Activated CD8-positive, alpha-beta memory T cell treated with anti-CD3 and anti-CD28 coated beads for 36 hours (primary cell): Measurements from ENCODE around the gene RASGRP3. TPM values are rescaled to one million over a fixed set of nuclear protein-coding genes. Genes with fewer than 3 reads are reported as not detected.

Experiments
- CTCF ChIA-PET: fragments of 350-600 bp; sonication (Branson Sonifier 250); formaldehyde crosslinking; loops from one replicate; lab custom pipeline; 2021; ENCODE audit warnings: antibody characterized with exemption; lab: Charles Lee
- POLR2A ChIA-PET: fragments of 350-600 bp; sonication (Branson Sonifier 250); formaldehyde crosslinking; loops from one replicate; lab custom pipeline; 2021; ENCODE audit warnings: antibody characterized with exemption; lab: Charles Lee
- total RNA-seq, 2 experiments: library from RNA; stranded (reverse); gene quantifications; one replicate each; pipeline ENCODE4 v1.2.3, GENCODE V29; 2021

RASGRP3 gene
- total RNA-seq, 2 experiments from 2014 or later, result 2.7 to 3.6 TPM

DNA sequence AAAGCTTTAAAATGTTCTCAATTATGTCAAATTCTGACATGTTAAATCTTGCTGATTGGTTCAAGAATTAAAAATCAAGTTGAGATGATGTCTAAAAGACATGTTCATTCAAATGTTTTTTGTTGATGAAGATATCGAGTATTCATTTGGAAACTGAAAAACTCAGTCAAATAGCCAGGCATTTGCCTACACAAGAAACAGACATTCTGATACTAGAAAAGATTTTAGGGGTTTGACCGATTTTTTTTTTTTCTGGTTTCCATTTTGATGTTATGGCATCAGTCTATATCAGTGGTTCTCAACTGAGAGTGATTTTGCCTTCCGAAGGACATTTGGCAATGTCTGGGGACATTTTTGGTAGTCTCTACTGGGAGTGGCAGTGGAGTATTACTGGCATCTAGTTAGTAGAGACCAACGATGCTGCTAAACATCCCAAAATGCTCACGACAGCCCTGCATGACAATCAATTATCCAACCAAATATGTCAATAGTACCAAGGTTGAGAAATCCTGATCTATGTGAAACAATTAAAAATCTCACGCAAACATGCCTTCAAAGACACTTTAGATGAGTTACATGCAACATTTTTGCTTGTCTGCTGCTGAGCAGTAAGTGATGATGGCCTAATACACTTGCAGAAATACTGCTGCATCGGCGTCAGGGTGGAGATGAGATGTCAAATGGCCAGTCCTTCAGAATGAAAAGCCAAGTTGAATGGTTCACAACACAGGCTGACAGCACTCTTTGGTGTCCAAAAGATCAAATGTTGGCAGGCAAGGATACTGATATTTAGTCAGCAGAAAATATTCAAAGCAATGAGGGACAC lies 12.5 kb downstream of the RASGRP3 start:
- POLR2A ChIA-PET, result interaction anchor here (0.6 kb wide), 1 partner anchor 11 kb away, joined by 3 read pairs; no protein-coding TSS in a partner anchor

DNA sequence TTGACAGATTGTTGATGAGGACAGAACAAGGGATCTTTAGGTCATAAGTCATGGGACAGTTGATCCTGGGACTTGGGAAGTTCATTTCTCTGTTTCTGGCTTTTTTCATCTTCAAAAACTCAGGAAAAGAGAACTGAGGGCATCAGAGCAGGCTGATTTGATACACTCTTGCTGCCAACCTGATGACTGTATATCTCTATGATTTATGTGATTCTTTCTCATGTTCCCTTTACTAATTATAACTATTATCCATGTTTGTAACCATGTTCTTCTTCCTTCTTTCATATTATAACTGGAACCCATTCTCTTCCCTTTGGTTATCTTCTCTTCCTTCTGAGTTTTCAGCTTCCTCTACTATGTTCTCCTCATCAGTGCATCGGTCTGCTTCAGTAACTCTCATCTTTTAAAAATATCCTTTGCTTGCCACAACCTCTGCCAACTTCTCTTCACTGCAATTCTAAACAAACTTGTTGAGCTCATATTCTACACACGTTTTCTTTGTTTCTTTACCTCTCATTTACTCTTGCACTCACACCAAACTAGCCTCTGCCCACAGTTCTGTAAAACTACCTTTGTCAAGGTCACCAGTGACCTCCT lies 13.5 kb downstream of the RASGRP3 start:
- ChIA-PET POLR2A (no interaction called here), CTCF (no interaction called here)

More for the DNA sequence above, 12.5 kb downstream of the RASGRP3 start:
- CTCF ChIA-PET, result interaction anchor here (1.0 kb wide), 1 partner anchor 13 kb away, joined by 3 read pairs; the partner anchor contains the start of gene RASGRP3

DNA sequence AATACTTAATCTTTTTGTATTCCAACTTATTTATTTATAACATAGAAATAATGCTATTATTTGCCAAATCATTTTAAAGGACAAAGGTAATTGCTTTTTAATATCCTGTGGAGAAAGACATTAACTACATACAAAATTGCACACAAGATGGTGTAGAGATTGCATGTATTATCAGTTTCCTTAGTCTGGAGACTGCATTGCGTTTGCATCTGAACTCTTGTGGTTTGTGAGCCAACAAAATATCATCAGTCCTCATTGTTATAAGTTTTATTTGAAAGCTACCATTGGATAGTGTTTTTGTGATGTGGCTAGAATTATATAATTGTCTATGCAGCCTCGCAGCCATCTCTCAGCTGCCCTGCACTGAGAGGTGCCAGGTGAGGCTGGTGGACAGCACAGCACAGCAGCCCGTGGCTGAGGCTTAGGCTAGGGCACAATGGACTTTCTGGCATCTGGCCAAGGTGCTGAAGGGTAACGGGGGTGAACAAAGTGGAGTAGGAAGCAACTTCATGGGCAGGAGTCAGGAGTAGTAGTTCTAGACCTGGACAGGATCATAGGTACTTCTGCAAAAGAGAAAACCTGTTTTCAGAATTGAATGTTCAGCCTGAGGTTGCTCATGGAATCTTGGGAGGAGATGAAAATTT lies 15.1 kb downstream of the RASGRP3 start:
- CTCF ChIA-PET, result no interaction called here
- POLR2A ChIA-PET, result no interaction called here

DNA sequence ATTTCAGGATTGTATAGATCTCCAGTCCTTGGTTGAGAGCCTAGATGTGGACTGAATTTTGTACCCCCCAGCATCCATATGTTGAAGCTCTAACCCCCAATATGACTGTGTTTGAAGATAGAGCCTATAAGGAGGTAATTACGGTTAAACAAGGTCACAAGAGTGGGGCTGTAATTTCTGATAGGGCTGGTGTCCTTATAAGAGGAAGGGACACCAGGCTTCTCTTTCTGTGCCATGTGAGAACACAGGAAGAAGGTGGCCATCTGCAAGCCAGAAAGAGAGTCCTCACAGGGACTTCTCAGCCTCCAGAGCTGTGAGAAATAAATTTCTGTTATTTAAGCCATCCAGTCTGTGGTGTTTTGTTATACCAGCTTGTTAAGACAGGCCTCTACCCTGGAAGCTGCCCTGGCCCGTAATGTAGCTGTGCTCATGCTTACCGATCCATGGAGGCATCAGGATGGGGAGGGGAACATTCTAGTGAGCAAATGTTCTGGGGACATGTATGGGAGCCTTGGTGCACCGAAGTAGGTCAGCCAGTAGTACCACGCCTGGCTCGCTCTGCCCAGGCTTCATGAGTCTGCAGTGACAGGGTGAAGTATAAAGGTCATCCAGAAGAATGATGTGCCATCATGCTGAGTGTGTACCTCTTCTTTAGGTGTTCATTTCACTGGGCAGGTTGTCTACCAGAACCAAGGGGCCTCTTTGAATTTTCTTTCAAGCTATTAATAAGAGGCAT lies 16.1 kb downstream of the RASGRP3 start:
- CTCF ChIA-PET, result no interaction called here
- POLR2A ChIA-PET, result no interaction called here

DNA sequence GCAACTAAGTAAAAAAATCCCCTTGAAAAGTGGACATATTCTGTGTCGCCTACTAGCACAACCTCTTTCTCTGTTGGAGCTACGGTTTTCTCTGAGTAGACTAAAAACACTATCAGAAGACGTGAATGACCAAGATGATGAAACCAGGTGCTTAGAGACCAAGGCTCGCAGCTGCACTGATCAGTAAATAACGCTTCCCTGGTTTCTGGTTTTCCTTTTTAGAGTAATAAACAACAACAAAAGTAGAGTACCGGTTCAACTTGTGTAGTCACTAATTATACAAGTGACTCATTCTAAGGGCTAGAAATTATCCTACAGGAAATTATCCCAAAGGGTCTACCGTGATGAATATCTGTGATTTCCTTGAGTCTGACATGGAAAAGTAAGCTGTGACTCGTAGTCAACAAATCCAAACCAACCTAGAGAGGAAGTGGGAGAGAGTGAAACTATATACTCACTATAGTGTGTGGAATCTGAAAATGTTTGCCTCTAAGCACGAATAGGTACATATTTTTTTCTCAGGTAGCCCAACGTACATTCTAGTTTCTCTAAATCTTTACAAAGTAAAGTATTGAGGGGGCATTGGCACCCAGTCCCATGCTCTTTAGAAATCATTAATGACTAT lies 17.8 kb downstream of the RASGRP3 start:
- CTCF ChIA-PET, result interaction anchor here (1.1 kb wide), 1 partner anchor 18 kb away, joined by 3 read pairs; no protein-coding TSS in a partner anchor
- POLR2A ChIA-PET, result interaction anchor here (0.7 kb wide), 1 partner anchor 17 kb away, joined by 4 read pairs; no protein-coding TSS in a partner anchor

DNA sequence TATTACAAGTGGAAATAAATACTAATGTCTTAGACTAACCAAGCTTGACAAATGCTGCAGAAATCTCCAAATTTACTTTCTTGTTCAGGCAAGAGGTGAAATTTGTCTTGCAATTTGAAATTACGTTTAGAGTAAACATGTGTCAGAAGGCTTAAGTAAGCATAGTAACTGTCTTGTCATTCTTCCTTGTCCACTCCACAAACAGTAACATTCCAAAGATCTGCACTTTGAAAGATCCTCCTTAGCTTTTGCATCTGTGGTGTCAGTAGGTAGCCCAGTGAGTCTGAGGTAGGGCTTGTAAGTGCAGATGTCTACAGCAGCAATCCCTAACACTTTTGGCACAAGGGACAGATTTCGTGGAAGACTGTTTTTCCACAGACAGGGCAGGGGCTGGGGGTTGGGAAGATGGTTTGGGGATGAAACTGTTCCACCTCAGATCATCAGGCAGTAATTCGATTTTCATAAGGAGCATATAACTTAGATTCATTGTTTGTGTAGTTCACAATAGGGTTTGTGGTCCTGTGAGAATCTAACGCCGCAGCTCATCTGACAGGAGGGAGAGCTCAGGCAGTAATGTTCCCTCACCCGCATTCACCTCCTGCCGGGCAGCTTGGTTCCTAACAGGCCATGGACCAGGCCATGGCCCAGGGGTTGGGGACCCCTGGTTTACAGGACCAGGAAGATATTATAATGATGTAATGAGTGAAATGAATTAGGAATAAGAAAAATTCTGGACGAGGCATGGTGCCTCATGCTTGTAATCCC lies 18.6 kb downstream of the RASGRP3 start:
- POLR2A ChIA-PET, result interaction anchor here (0.7 kb wide), 1 partner anchor 18 kb away, joined by 4 read pairs; no protein-coding TSS in a partner anchor
- CTCF ChIA-PET, result no interaction called here

DNA sequence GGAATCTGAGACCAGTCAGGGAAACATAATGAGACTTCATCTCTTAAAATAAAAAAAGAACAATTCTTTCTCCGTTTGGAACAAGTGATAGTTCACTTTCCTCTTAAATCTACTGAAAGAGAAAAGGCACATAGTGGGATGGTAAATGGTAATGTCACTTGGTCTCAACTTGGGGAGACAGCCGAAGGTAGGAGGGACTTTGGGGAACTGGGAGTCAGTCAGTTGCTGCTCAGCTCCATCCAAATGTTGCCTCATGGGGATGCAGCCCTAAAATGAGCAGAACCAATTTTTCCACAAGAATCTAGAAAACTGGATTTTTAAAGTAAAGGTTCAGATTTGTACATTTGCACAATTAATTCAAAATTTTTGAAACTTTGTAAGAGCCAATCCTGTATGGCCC lies 19.2 kb downstream of the RASGRP3 start:
- CTCF ChIA-PET, result no interaction called here
- POLR2A ChIA-PET, result no interaction called here

DNA sequence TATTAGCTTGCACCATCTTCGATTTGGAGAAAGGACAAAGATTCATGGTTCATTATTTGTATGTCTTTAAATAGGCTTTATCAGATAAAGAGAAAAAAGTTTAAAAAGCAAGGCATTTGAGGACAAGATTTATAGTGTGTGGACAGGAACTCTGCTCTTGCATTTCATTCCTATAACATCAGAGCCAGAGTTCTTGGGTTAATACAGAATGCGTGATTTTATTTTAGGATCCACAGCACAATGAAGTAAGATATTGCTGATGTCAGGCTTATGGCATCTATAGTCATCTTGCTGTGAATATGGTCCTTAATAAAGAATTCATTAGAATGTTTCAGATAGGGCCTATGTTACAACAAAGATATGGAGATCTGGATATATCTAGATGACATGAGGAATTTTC lies 19.7 kb downstream of the RASGRP3 start:
- ChIA-PET POLR2A (no interaction called here), CTCF (no interaction called here)

DNA sequence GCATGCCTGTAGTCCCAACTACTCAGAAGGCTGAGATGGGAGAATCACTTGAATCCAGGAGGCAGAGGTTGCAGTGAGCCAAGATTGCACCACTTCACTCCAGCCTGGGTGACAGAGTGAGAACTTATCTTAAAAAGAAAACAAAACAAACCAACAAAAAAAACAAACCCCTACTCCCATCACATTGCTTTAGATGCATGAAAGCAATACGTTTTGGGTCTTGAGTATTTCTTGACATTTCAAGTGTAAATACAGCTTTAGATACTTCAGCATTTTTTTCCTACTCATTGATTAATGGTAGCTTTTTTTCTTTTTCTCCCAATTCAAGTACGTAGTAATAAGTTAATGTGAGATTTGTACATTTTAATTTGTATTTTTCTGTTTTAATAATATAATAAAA lies 20.3 kb downstream of the RASGRP3 start:
- POLR2A ChIA-PET, result interaction anchor here (1.0 kb wide), 1 partner anchor 21 kb away, joined by 3 read pairs; the partner anchor contains the start of gene RASGRP3
- CTCF ChIA-PET, result no interaction called here

DNA sequence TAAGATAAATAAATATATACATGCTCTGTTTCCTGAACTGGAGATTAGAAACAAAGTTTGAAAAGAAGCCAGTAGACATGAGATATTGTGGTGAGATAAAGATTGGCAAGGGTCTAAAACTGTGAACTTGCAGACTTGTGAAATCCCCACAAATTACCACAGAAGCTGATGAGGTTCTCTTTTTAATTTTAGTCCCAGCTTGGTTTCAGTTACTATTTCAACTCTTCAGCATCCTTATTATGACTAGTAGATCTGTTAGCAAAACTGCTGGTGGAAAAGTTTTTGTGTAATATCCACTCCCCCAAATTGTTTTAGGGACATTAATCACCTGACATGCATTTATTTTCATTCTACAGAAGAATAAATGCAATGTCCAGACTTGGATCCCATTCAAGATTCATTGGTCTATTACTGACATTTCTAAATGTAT lies 20.8 kb downstream of the RASGRP3 start:
- ChIA-PET POLR2A (interaction anchor here (1.0 kb wide), 1 partner anchor 21 kb away, joined by 3 read pairs; the partner anchor contains the start of gene RASGRP3), CTCF (no interaction called here)

DNA sequence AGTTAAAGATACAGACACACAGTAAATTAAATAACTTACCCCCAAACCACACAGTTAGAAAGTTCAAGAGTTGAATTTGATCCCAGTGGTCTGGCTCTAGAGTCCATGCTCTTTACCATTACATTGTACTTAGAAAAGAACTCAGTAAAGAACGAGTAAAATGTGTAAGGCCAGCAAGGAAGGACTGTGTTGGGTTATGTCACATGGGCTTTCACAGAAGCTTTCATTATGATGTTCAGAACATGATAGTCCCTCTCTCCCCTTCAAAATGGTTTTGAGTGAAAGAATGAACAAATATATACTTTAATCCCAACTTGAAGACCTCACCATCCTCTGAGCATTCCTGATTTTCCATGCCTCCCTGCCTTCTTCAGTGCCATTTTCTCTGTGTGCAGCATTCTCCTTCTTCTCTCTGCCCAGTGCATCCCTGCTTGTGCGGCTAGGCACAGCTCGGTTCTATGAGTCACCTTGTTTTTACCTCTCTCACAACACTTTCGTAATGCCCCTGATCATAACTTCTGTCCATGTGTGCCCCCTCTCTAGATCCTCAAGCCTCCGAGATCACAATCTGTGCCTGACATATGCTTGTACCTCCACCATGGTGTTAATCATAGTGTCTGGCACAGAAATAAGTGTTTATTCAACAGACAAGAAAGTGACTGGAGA lies 22.0 kb downstream of the RASGRP3 start:
- ChIA-PET CTCF (interaction anchor here (0.9 kb wide), 1 partner anchor 15 kb away, joined by 3 read pairs; no protein-coding TSS in a partner anchor), POLR2A (no interaction called here)

DNA sequence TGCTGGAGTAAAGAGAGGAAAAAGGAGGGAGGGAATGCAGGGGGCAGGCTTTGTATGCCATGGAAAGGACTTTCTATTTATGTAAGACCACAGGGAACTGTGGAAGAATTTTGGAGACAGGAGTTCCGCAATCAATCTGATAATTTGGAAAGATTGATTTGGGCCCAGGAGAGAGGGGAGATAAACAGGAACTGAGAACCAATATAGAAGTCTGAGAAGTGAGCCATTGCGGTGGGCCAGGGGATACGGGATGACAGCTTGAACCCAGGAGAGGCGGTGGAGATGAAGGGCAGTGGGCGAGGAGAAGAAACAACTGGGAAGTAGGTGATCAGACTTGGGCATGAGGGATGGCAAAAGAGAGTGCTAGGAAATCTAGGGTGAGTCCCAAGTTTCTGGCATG lies 23.7 kb downstream of the RASGRP3 start:
- ChIA-PET CTCF (no interaction called here), POLR2A (no interaction called here)

DNA sequence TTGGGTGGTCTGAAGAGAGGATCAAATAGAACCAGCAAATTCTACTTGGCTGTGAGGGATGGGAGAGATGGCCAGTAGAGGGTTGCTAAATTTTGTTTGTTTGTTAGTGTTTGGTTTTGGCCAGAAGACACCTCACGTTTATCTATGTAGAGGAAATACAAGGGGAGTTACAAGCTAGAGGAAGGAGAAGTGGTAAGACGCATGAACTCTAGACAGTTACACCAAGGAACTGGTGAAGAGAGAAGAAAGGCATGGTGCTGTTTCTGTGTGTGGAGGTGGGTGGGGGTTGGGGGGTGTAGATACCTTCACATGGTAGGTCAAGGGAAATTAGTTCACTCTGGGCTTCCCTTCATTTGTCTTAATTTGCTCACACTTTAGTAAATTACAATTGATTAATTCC lies 25.6 kb downstream of the RASGRP3 start:
- ChIA-PET CTCF (no interaction called here), POLR2A (no interaction called here)

DNA sequence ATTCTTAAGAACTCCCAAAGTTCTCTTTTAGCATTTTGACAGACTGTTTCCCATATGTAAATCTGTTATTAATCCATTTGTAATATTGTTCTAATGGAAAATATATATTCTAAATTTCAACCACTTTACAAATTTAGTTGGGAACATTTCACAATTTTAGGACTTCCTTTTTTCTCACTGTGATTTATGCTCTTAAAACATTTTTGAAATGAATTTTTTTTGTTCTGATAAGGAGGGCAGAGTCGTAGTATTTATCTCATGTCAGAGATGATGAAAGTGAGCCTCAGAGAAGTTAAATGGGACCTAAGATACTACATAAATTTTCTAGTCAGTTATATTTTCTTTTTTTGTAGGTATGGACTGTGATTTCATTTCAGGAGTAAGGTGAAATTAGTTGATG lies 26.6 kb downstream of the RASGRP3 start:
- CTCF ChIA-PET, result no interaction called here
- POLR2A ChIA-PET, result no interaction called here

DNA sequence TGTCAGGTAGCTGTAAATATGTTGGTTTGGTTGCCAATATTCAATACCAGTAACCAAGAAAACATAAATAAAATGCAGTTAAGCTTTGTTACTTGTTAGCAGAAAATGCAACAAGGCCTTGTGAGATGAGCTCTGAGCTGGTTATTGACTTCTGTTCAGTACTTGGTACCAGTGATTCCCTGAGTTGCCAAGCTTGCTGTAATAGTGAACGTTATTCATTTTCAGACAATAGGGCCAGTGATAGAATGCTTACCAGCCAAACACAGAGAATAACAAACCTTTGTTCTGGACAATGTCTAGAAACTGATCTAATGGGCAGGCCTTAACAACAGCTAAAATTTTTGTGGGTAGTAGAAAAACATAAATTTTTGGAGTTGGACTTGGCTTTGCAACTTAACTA lies 29.5 kb downstream of the RASGRP3 start:
- POLR2A ChIA-PET, result no interaction called here
- CTCF ChIA-PET, result no interaction called here

DNA sequence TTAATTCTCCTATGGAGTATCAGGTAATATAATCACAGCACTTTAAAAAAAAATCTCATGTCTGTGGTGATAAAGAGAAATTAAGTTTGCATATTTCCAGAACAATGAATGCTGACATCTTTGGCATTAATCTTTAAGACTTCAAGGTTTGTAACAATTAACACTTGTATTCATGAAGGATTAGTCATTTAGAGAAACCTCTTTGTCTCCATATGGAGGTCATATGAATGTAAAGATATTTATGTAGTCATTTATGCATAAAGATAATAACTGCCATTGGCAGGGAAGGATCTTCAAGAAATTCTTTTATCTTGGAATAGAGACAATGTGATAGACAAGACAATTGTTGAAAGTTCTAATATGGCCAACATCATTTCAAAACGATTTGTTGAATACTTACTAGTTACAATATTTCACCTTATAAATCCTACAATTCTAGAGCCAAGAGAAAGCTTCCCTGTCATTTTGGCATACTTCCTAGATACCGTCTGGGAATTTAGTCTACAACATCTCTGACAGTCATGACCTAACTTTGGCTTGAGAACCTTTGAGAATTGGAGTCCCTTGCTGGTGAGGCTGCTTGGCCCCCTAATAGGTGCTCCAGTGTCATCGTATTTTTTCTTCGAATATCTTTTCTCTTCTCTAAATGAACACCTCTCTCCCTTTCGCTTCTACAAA lies 33.6 kb downstream of the RASGRP3 start:
- ChIA-PET CTCF (no interaction called here), POLR2A (no interaction called here)

DNA sequence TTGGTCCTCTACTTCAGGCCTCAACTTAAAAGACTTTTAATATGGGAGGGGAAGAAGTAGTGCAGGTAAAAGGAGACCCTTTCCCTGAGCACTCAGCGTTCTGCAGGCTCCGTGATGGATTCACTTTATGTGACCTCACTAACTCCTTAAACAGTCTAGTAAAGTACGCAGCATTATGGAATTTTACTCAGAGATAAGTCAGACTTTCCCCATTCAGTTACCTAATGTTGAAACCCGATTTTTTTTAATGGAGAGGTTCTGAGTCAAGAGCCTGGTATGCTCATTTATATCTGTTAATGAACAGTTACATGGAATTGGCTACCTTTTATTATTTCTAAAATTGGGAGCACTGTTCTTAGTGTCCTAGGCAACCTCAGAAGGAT lies 34.1 kb downstream of the RASGRP3 start:
- POLR2A ChIA-PET, result no interaction called here

More for the DNA sequence above, 34.1 kb downstream of the RASGRP3 start:
- CTCF ChIA-PET, result no interaction called here
